K562 (cell line): ENCODE measurements around the gene PFKFB2. TPM values are rescaled to one million over a fixed set of nuclear protein-coding genes. Genes with fewer than 3 reads are reported as not detected.

Experiments used
- ATAC-seq: fragments of 200-7000 bp; cut with Tn5 transposase; 3 replicates; pipeline ENCODE4 v1.9.1; 2020; ENCODE audit warnings: moderate library complexity
- BruUV-seq: library from RNA; stranded (reverse); fragments of 400-500 nt; replicated peaks from 2 replicates; lab custom pipeline; 2021; lab: Mats Ljungman, UMichigan
- CTCF ChIA-PET: fragments of 300-600 bp; formaldehyde crosslinking; extraction: SDS; loops from one replicate; lab custom pipeline; 2021; ENCODE audit warnings: low intra/inter-chr PET ratio; lab: Yijun Ruan, JAX
- POLR2A ChIA-PET: fragments of 300-600, 350-650 bp; sonication (Branson Sonifier 250); formaldehyde crosslinking; extraction: SDS; loops from one replicate; lab custom pipeline; 2021; ENCODE audit warnings: antibody characterized with exemption, inconsistent platforms; lab: Yijun Ruan, JAX
- DNase-seq, 4 experiments: peaks; one replicate each; pipeline versions ENCODE4 v3.0.0 to v3.0.0-alpha.2; 2011 to 2018; ENCODE audit warnings: low spot score in 3 of 4, mixed read lengths in 3 of 4; ENCODE audit errors: extremely low read depth in 1 of 4
- FAIRE-seq: peaks from 2 replicates; lab custom pipeline; 2011; peaks lifted over from hg19 to GRCh38; lab: Jason Lieb, UNC
- H2AFZ ChIP-seq: 2 replicates; pipeline ENCODE4 v1.6.0; 2011; ENCODE audit warnings: low read depth, low read length, control low read depth, inconsistent platforms
- H3K27ac ChIP-seq: fragments of 200-600 bp; 3 replicates; pipeline ENCODE4 v1.8.0; 2011; ENCODE audit warnings: low read depth, mild to moderate bottlenecking, control low read depth, inconsistent platforms, low read length, moderate library complexity, mixed read lengths; ENCODE audit errors: extremely low read depth
- H3K27me3 ChIP-seq, 2 experiments: fragments of 300-600 bp in 1 of 2; 2 replicates in 1 of 2; 3 replicates in 1 of 2; pipeline versions ENCODE4 v1.6.0 to v1.8.0; 2011; ENCODE audit warnings: inconsistent platforms in 2 of 2, low read length in 2 of 2, mild to moderate bottlenecking in 1 of 2, mixed read lengths in 1 of 2, moderate library complexity in 1 of 2; ENCODE audit not compliant: control insufficient read depth in 2 of 2, insufficient read depth in 2 of 2
- H3K36me3 ChIP-seq: fragments of 300-600 bp; 3 replicates; pipeline ENCODE4 v1.8.0; 2011; ENCODE audit warnings: mild to moderate bottlenecking, low read length, inconsistent platforms; ENCODE audit not compliant: control insufficient read depth, insufficient read depth
- H3K4me1 ChIP-seq, 2 experiments: fragments of 200-600 bp in 1 of 2; replicated peaks in 1 of 2; 2 replicates in 1 of 2; 3 replicates in 1 of 2; pipeline versions ENCODE4 v1.5.1 to v1.8.0; 2011; ENCODE audit warnings: inconsistent platforms in 2 of 2, low read length in 2 of 2, mild to moderate bottlenecking in 1 of 2, mixed read lengths in 1 of 2, moderate library complexity in 1 of 2; ENCODE audit not compliant: control insufficient read depth in 2 of 2, insufficient read depth in 2 of 2
- H3K4me2 ChIP-seq: 2 replicates; pipeline ENCODE4 v1.6.1; 2011; ENCODE audit warnings: low read length, control low read depth, inconsistent platforms, mixed read lengths; ENCODE audit not compliant: insufficient read depth
- H3K4me3 ChIP-seq: fragments of 200-600 bp; sonication (generic), shearing (Covaris generic); 2 replicates; pipeline ENCODE4 v1.5.1; 2016; ENCODE audit warnings: control low read depth, inconsistent platforms
- H3K79me2 ChIP-seq: fragments of 200-600 bp; 3 replicates; pipeline ENCODE4 v1.8.0; 2011; ENCODE audit warnings: low read length, inconsistent platforms; ENCODE audit not compliant: control insufficient read depth, insufficient read depth
- H3K9ac ChIP-seq, 2 experiments: 2 replicates each; pipeline versions ENCODE4 v1.6.0 to v1.6.1; 2011; ENCODE audit warnings: low read depth in 2 of 2, low read length in 2 of 2, control low read depth in 1 of 2, inconsistent platforms in 1 of 2, mild to moderate bottlenecking in 1 of 2, mixed read lengths in 1 of 2; ENCODE audit not compliant: insufficient read depth in 1 of 2
- H3K9me1 ChIP-seq: one replicate; pipeline ENCODE4 v1.6.0; 2011; ENCODE audit warnings: inconsistent platforms, mild to moderate bottlenecking, low read length, moderate library complexity; ENCODE audit not compliant: control insufficient read depth, insufficient read depth
- H3K9me3 ChIP-seq: replicated peaks from 2 replicates; pipeline ENCODE4 v1.5.1; 2011; ENCODE audit warnings: low read depth, low read length, inconsistent platforms; ENCODE audit not compliant: control insufficient read depth, insufficient read depth
- H4K20me1 ChIP-seq: replicated peaks from 2 replicates; pipeline ENCODE4 v1.6.1; 2011; ENCODE audit warnings: low read length, inconsistent platforms, mixed read lengths; ENCODE audit not compliant: control insufficient read depth, insufficient read depth
- C11orf30 ChIP-seq: fragments of 450-650 bp; IDR thresholded peaks from 2 replicates; pipeline ENCODE4 v1.6.1; 2016; ENCODE audit warnings: low read depth, mild to moderate bottlenecking
- DEAF1 ChIP-seq: fragments of 450-650 bp; formaldehyde crosslinking; IDR thresholded peaks from 2 replicates; pipeline ENCODE4 v1.4.0; 2020; ENCODE audit warnings: mild to moderate bottlenecking, moderate library complexity
- HDAC1 ChIP-seq, 2 experiments: fragments of 450-650 bp; IDR thresholded peaks; 2 replicates each; pipeline ENCODE4 v1.6.1; 2016 to 2017; ENCODE audit warnings: inconsistent platforms in 1 of 2, mild to moderate bottlenecking in 1 of 2, moderate library complexity in 1 of 2
- MAFF ChIP-seq: IDR thresholded peaks from 2 replicates; pipeline ENCODE4 v1.6.1; 2012; ENCODE audit warnings: low read length, improper control_type of control experiment
- MAFG ChIP-seq: fragments of 450-650 bp; conservative IDR thresholded peaks from 2 replicates; pipeline ENCODE4 v1.6.1; 2016; ENCODE audit warnings: missing genetic modification characterization, missing compliant biosample characterization
- MAFK ChIP-seq: IDR thresholded peaks from 2 replicates; pipeline ENCODE4 v1.6.1; 2011; ENCODE audit warnings: low read length, improper control_type of control experiment
- MIER1 ChIP-seq: fragments of 450-650 bp; IDR thresholded peaks from 2 replicates; pipeline ENCODE4 v1.6.1; 2016; ENCODE audit warnings: antibody characterized with exemption, mild to moderate bottlenecking, low read depth
- NFRKB ChIP-seq: fragments of 450-650 bp; IDR thresholded peaks from 2 replicates; pipeline ENCODE4 v1.6.1; 2016; ENCODE audit warnings: low read depth
- POLR2AphosphoS2 ChIP-seq: IDR thresholded peaks from 2 replicates; pipeline ENCODE4 v1.6.1; 2012; ENCODE audit warnings: low read length, improper control_type of control experiment
- ZNF316 ChIP-seq: fragments of 450-650 bp; IDR thresholded peaks from 2 replicates; pipeline ENCODE4 v1.6.1; 2016
- ZNF395 ChIP-seq: fragments of 200-800 bp; sonication (Bioruptor generic); IDR thresholded peaks from 2 replicates; pipeline ENCODE4 v1.6.1; 2017; ENCODE audit warnings: missing genetic modification characterization, missing compliant biosample characterization
- WGBS: fragments of 100-300 bp; shearing (Covaris generic); methylation state at CpG from one replicate; pipeline ENCODE4 v1.1.6; 2016; ENCODE audit warnings: low coverage, mixed read lengths; ENCODE audit not compliant: insufficient coverage; ENCODE audit errors: missing lambda C conversion rate; 5-methylcytosine and 5-hydroxymethylcytosine counted together
- in situ Hi-C: fragments of 300-500 bp; cut with MboI; formaldehyde crosslinking; loops from 4 replicates; pipeline ENCODE4 v1.15.0; 2018; ENCODE audit warnings: inconsistent platforms, mixed read lengths
- intact Hi-C: fragments of 100-400 bp; cut with micrococcal nuclease; formaldehyde crosslinking; loops from 2 replicates; pipeline ENCODE4 v1.14.2; 2022
- polyA plus RNA-seq, 8 experiments: library from polyadenylated mRNA; depleted of rRNA in 4 of 8; stranded (reverse) in 5 of 8; unstranded in 3 of 8; fragments of >200 nt; fragmentation: Nextera tagmentation in 2 of 8; fragmentation: Illumina TruSeq in 1 of 8; extraction: Ambion mirVana in 2 of 8; extraction: Trizol in 1 of 8; gene quantifications; 2 replicates each; pipeline versions ENCODE4 v1.2.1 to v1.2.3, GENCODE V29; 2011 to 2014; ENCODE audit warnings: inconsistent platforms in 1 of 8, missing spikeins in 1 of 8
- total RNA-seq, 7 experiments: library from RNA; depleted of rRNA in 6 of 7; stranded (reverse); fragments of >200 nt in 6 of 7; fragmentation: Illumina TruSeq in 2 of 7; extraction: Trizol in 2 of 7; gene quantifications; 2 replicates each; pipeline versions ENCODE4 v1.2.1 to v1.2.3, GENCODE V29; 2011 to 2021; ENCODE audit warnings: low replicate concordance in 1 of 7

Gene PFKFB2
- total and polyA plus RNA-seq, 9 of the 15 experiments (the other 6 are each of a cell fraction or from before 2014, with no cell fraction given), result 6.9 to 26.0 (median 16.4) TPM

- no peak for DNase-seq
- FAIRE-seq, result no peak
- TF ChIP-seq MAFK, result peak; percentile 44; the same call in 1 of the 2 replicates
- peak; percentile 59 for TF ChIP-seq MAFF
- no peak for TF ChIP-seq MIER1
- peak; percentile 88 for TF ChIP-seq ZNF316
- TF ChIP-seq MAFG (tag), result peak; percentile 67
- TF ChIP-seq C11orf30, result peak; percentile 82
- intact Hi-C loops (loop anchor here (5.0 kb wide), 1 partner anchor 240 kb away; the partner anchor contains the start of gene CD55), in situ Hi-C loops (no loop called here)
- H3K79me2 ChIP-seq, result no peaks in the 10 kb centered on the region
- no peak overlapping the region for H3K4me3 ChIP-seq
- ChIA-PET POLR2A (no interaction called here), CTCF (no interaction called here)
- no peak overlapping the region for H3K27ac ChIP-seq
- H3K4me1 ChIP-seq, result peaks cover 0 to 21% of the 10 kb centered on the region in 2 experiments; a peak in 4 of 5 replicates
- no peak for ATAC-seq
- no peaks in the 10 kb centered on the region for H3K9me3 ChIP-seq
- BruUV-seq, result no TSS peak
- H4K20me1 ChIP-seq, result no peaks in the 10 kb centered on the region
- 35% methylated on average over 2 of the region's 2 CpGs for WGBS
- H3K9me1 ChIP-seq, result no peaks in the 10 kb centered on the region
- H3K36me3 ChIP-seq, result no peaks in the 10 kb centered on the region; the same call in 2 of the 3 replicates
- no peak overlapping the region for H2AFZ ChIP-seq
- H3K9ac ChIP-seq, result no peak overlapping the region
- no peak overlapping the region for H3K4me2 ChIP-seq
- H3K27me3 ChIP-seq, result no peaks in the 10 kb centered on the region
Measured at GRCh38 chr1:207081806-207082205, 28.7 kb downstream of the PFKFB2 start.

GRCh38 chr1:207084232-207084631 is 31.2 kb downstream of the PFKFB2 start:
- no peak for DNase-seq
- CTCF ChIA-PET, result interaction anchor here (0.6 to 3.2 kb wide), 4 partner anchors 56 to 417 kb away, joined by 3 to 22 read pairs (median 4); partner anchors contain the start of gene CD55
- in situ Hi-C loops, result no loop called here
- peak overlapping the region; percentile 44; the same call in 1 of the 2 replicates for H3K4me2 ChIP-seq
- POLR2A ChIA-PET, result interaction anchor here (0.8 to 1.9 kb wide), 7 partner anchors 10 to 481 kb away, joined by 3 to 9 read pairs (median 3); no protein-coding TSS in a partner anchor
- no peaks in the 10 kb centered on the region for H3K9me3 ChIP-seq
- no peaks in the 10 kb centered on the region; the same call in 2 of the 3 replicates for H3K36me3 ChIP-seq
- H4K20me1 ChIP-seq, result no peaks in the 10 kb centered on the region
- peak; percentile 25 for ATAC-seq
- WGBS, result 28% methylated on average over 2 of the region's 2 CpGs
- H3K9ac ChIP-seq, result no peak overlapping the region
- no TSS peak for BruUV-seq
- no peak overlapping the region for H3K4me3 ChIP-seq
- intact Hi-C loops, result loop anchor here (1.0 to 5.0 kb wide), 3 partner anchors 238 to 415 kb away; partner anchors contain the start of gene CD55
- peak overlapping the region; percentile 29 for H2AFZ ChIP-seq
- FAIRE-seq, result no peak
- H3K27ac ChIP-seq, result no peak overlapping the region
- no peaks in the 10 kb centered on the region for H3K9me1 ChIP-seq
- no peaks in the 10 kb centered on the region for H3K79me2 ChIP-seq
- H3K27me3 ChIP-seq, result no peaks in the 10 kb centered on the region
- peaks cover 0 to 18% of the 10 kb centered on the region in 2 experiments; a peak in 4 of 5 replicates for H3K4me1 ChIP-seq
- TF ChIP-seq ZNF395 (CRISPR knock-in tag) (no peak), HDAC1 (IDR thresholded peaks at IDR 0.05) (no peak), DEAF1 (CRISPR knock-in tag) (no peak), NFRKB (no peak), POLR2AphosphoS2 (no peak)
